Transverse colon (tissue), 4 donors: ENCODE measurements around the gene LRRC37B.
"Not testable (repeated sequence)": the region's sequence is repeated elsewhere in the genome, so short reads cannot be mapped to it uniquely, and the experiment has no call there.

Experiments
- CTCF ChIP-seq, 5 experiments: fragments of 200-600 bp in 3 of 5; fragments of 450-650 bp in 2 of 5; sonication (generic) in 3 of 5; IDR thresholded peaks; 1 replicate in 2 of 5; 2 replicates in 3 of 5; pipeline ENCODE4 v1.5.1; 2016 to 2017; ENCODE audit warnings: antibody characterized with exemption in 5 of 5, inconsistent platforms in 3 of 5, mild to moderate bottlenecking in 2 of 5, moderate library complexity in 1 of 5
- EP300 ChIP-seq: sonication (generic); formaldehyde crosslinking; IDR thresholded peaks from one replicate; pipeline ENCODE4 v1.6.1; 2017; ENCODE audit warnings: antibody characterized with exemption, low read depth
- POLR2A ChIP-seq: fragments of 450-650 bp; IDR thresholded peaks from one replicate; pipeline ENCODE4 v1.6.1; 2016; ENCODE audit warnings: antibody characterized with exemption, mild to moderate bottlenecking, moderate library complexity
- POLR2AphosphoS5 ChIP-seq, 3 donors: sonication (generic); formaldehyde crosslinking; IDR thresholded peaks; one replicate each; pipeline ENCODE4 v1.6.1; 2016; ENCODE audit warnings: antibody characterized with exemption in 3 of 3

DNA sequence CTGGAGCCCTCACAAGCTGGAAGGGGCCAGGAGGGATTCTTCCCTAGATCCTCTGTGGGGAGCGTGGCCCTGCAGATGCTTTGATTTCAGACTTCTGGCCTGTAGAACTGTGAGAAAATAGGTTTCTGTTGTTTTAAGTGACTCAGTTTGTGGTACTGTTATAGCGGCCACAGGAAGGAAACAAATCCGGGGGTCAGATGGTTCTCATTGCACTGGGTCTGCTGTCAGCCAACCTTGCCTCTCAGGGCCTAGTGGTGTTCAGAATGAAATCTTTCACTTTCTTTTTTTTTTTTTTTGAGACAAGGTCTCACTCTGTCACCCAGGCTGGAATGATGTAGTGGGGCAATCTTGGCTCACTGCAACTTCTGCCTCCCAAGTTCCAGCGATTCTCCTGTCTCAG is 64.8 kb downstream of the LRRC37B start:
- TF ChIP-seq POLR2AphosphoS5 (IDR thresholded peaks at IDR 0.05); CTCF (IDR thresholded peaks at IDR 0.05); POLR2A; EP300: not testable (repeated sequence)
